Right atrium auricular region (tissue), 2 donors: ENCODE measurements around the gene GLP2R. TPM values are rescaled to one million over a fixed set of nuclear protein-coding genes. Genes with fewer than 3 reads are reported as not detected.

Source experiments
- DNase-seq: peaks from one replicate; pipeline ENCODE4 v3.0.0-alpha.2; 2019; ENCODE audit warnings: low spot score
- H3K27ac ChIP-seq, 2 donors: fragments of 200-600 bp; sonication (generic); 1 replicate in 1 of 2; 2 replicates in 1 of 2; pipeline ENCODE4 v1.5.1; 2016 to 2019
- H3K27me3 ChIP-seq, 2 donors: fragments of 200-600 bp; sonication (generic); one replicate each; pipeline versions ENCODE4 v1.5.1 to v1.6.0; 2017 to 2019
- H3K36me3 ChIP-seq: fragments of 200-600 bp; sonication (generic); one replicate; pipeline ENCODE4 v1.5.1; 2016
- H3K4me1 ChIP-seq, 2 donors: fragments of 200-600 bp; sonication (generic); one replicate each; pipeline versions ENCODE4 v1.5.1 to v1.6.0; 2017 to 2019
- H3K4me3 ChIP-seq, 2 donors: fragments of 200-600 bp; sonication (generic); 1 replicate in 1 of 2; 2 replicates in 1 of 2; pipeline ENCODE4 v1.5.1; 2017 to 2019; ENCODE audit warnings: mild to moderate bottlenecking in 1 of 2, moderate library complexity in 1 of 2
- H3K9me3 ChIP-seq, 2 donors: fragments of 200-600 bp; sonication (generic); one replicate each; pipeline ENCODE4 v1.5.1; 2019
- CTCF ChIP-seq, 2 donors: fragments of 200-600 bp; sonication (generic); IDR thresholded peaks; one replicate each; pipeline ENCODE4 v1.5.1; 2019; ENCODE audit warnings: antibody characterized with exemption in 2 of 2
- total RNA-seq, 2 donors: library from RNA; depleted of rRNA; stranded (reverse); fragments of >200 nt; gene quantifications; one replicate each; pipeline ENCODE4 v1.1.0, GENCODE V29; 2016

Gene GLP2R
- total RNA-seq, 2 donors from 2014 or later = 1.0 to 1.7 TPM

GRCh38 chr17:9894231-9894630, 68.5 kb downstream of the GLP2R start:
- TF ChIP-seq CTCF (IDR thresholded peaks at IDR 0.05) = no peak
- no peaks in the 10 kb centered on the region for H3K27me3 ChIP-seq

GRCh38 chr17:9895923-9896322, 70.2 kb downstream of the GLP2R start:
- H3K4me3 ChIP-seq = no peak overlapping the region
- no peaks in the 10 kb centered on the region for H3K36me3 ChIP-seq
- H3K4me1 ChIP-seq = peaks cover 0 to 9% of the 10 kb centered on the region in 2 donors
- no peak for DNase-seq
- no peak for TF ChIP-seq CTCF (IDR thresholded peaks at IDR 0.05)
- no peak overlapping the region for H3K27ac ChIP-seq
- no peaks in the 10 kb centered on the region for H3K9me3 ChIP-seq
- H3K27me3 ChIP-seq = no peaks in the 10 kb centered on the region

More at GRCh38 chr17:9894231-9894630, 68.5 kb downstream of the GLP2R start:
- Histone ChIP-seq H3K4me1 (peaks cover 0 to 7% of the 10 kb centered on the region in 2 donors), H3K9me3 (no peaks in the 10 kb centered on the region), H3K36me3 (no peaks in the 10 kb centered on the region), H3K27ac (no peak overlapping the region), H3K4me3 (no peak overlapping the region)
- no peak for DNase-seq

GRCh38 chr17:9897372-9897968, 71.7 kb downstream of the GLP2R start:
- H3K27ac ChIP-seq = no peak overlapping the region
- no peak for TF ChIP-seq CTCF (IDR thresholded peaks at IDR 0.05)
- DNase-seq = no peak

GRCh38 chr17:9898812-9899211, 73.1 kb downstream of the GLP2R start:
- Histone ChIP-seq H3K27me3 (no peaks in the 10 kb centered on the region), H3K27ac (no peak overlapping the region)
- TF ChIP-seq CTCF (IDR thresholded peaks at IDR 0.05) = no peak

More at GRCh38 chr17:9897372-9897968, 71.7 kb downstream of the GLP2R start:
- no peaks in the 10 kb centered on the region for H3K9me3 ChIP-seq
- no peaks in the 10 kb centered on the region for H3K27me3 ChIP-seq
- H3K4me1 ChIP-seq = peaks cover 0 to 9% of the 10 kb centered on the region in 2 donors
- H3K36me3 ChIP-seq = no peaks in the 10 kb centered on the region
- no peak overlapping the region for H3K4me3 ChIP-seq

GRCh38 chr17:9899280-9900043, 73.7 kb downstream of the GLP2R start:
- no peak for TF ChIP-seq CTCF (IDR thresholded peaks at IDR 0.05)
- peaks cover 0 to 9% of the 10 kb centered on the region in 2 donors for H3K4me1 ChIP-seq
- DNase-seq = no peak
- H3K36me3 ChIP-seq = no peaks in the 10 kb centered on the region
- H3K4me3 ChIP-seq = no peak overlapping the region
- H3K27me3 ChIP-seq = no peaks in the 10 kb centered on the region
- no peak overlapping the region for H3K27ac ChIP-seq
- no peaks in the 10 kb centered on the region for H3K9me3 ChIP-seq

More at GRCh38 chr17:9898812-9899211, 73.1 kb downstream of the GLP2R start:
- Histone ChIP-seq H3K9me3 (no peaks in the 10 kb centered on the region), H3K36me3 (no peaks in the 10 kb centered on the region), H3K4me1 (peaks cover 0 to 9% of the 10 kb centered on the region in 2 donors), H3K4me3 (no peak overlapping the region)
- no peak for DNase-seq
